ENCODE results near the gene COBL. TPM values are rescaled to one million over a fixed set of nuclear protein-coding genes. Genes with fewer than 3 reads are reported as not detected.

COBL gene
- total RNA-seq, 1 experiment from 2014 or later, result 51.4 TPM

DNA sequence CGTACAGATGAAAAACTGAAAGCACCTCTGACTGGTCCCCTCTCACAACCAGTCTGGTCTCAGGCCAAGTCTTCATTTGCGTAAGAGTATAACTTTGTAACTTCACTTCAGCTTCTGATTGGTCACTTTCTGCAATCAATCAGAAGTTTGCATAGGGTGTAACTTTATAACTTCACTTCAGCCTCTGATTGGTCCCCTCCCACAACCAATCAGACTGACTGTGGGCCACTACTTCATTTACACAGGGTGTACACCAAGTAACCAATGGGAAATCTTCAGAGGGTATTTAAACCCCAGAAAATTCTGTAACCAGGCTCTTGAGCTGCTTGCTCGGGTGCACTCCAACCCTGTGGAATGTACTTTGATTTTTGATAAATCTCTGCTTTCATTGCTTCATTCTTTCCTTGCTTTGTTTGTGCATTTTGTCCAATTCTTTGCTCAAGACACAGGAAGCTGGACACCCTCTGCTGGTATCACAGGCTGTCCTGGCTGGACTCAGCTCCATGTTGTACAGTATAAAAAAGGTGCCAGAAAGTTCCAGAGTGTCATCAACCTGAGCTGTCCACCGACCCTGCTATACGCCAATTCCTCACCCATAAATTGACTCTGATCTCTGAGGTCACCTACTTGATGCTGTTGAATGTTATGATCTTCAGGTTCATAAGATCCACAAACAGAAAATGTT lies 74.5 kb downstream of the COBL start:
- Histone ChIP-seq H3K27ac (no peak overlapping the region), H3K4me2 (no peak overlapping the region), H2AFZ (no peak overlapping the region), H3K9me2 (ENCODE audit: insufficient read depth) (no peaks in the 10 kb centered on the region), H3K4me3 (no peak overlapping the region), H4K20me1 (ENCODE audit: insufficient read depth) (no peaks in the 10 kb centered on the region), H3K9me3 (ENCODE audit: insufficient read depth, low read depth) (no peaks in the 10 kb centered on the region), H3F3A (ENCODE audit: insufficient read depth, low read depth) (no peaks in the 10 kb centered on the region), H3K27me3 (ENCODE audit: insufficient read depth, low read depth) (no peaks in the 10 kb centered on the region), H3K36me3 (ENCODE audit: low read depth) (0 out of 2 replicates have a peak, but pooled peaks cover 4% of the 10 kb centered on the region), H3K79me2 (ENCODE audit: low read depth) (no peaks in the 10 kb centered on the region), H3K4me1 (replicated peaks; ENCODE audit: insufficient read depth) (no peaks in the 10 kb centered on the region)
- ChIA-PET POLR2A (ENCODE audit: unreplicated experiment) (no interaction called here), CTCF (no interaction called here)
- no peak for DNase-seq
- TF ChIP-seq, protein P1, sequence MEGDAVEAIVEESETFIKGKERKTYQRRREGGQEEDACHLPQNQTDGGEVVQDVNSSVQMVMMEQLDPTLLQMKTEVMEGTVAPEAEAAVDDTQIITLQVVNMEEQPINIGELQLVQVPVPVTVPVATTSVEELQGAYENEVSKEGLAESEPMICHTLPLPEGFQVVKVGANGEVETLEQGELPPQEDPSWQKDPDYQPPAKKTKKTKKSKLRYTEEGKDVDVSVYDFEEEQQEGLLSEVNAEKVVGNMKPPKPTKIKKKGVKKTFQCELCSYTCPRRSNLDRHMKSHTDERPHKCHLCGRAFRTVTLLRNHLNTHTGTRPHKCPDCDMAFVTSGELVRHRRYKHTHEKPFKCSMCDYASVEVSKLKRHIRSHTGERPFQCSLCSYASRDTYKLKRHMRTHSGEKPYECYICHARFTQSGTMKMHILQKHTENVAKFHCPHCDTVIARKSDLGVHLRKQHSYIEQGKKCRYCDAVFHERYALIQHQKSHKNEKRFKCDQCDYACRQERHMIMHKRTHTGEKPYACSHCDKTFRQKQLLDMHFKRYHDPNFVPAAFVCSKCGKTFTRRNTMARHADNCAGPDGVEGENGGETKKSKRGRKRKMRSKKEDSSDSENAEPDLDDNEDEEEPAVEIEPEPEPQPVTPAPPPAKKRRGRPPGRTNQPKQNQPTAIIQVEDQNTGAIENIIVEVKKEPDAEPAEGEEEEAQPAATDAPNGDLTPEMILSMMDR (conservative IDR thresholded peaks at IDR 0.05), result no peak
- TF ChIP-seq EZH2 (IDR thresholded peaks at IDR 0.05; ENCODE audit: low read depth), result no peak
- no TSS peak for BruUV-seq (replicated peaks)
- intact Hi-C loops (cut with micrococcal nuclease; ENCODE audit: unreplicated experiment), result no loop called here

DNA sequence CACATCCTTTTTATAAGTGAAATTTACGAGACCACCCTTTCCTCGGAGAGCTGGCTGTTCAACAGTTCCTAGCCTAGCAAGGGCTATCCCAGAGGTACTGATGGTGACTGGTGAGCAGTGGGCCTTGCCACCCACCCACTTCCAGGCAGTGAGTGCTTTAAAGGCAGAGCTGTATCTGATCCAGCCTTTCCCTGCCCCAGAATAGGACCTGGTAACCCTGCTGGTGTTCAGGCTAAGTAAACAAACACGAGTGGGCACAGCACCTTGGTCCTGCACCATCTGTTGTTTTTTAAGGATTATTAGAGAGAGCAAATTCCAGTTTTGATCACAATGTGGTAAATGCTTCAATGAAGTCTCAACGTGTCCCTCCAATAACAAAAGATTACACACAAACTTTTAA lies 75.7 kb downstream of the COBL start:
- no peaks in the 10 kb centered on the region for H4K20me1 ChIP-seq (ENCODE audit: insufficient read depth)
- no peak overlapping the region for H3K4me3 ChIP-seq
- intact Hi-C loops (cut with micrococcal nuclease; ENCODE audit: unreplicated experiment), result no loop called here
- 0 out of 2 replicates have a peak, but pooled peaks cover 4% of the 10 kb centered on the region for H3K36me3 ChIP-seq (ENCODE audit: low read depth)
- no peak overlapping the region for H3K4me2 ChIP-seq
- no peak for DNase-seq
- ChIA-PET CTCF (no interaction called here), POLR2A (ENCODE audit: unreplicated experiment) (no interaction called here)
- H3K27ac ChIP-seq, result no peak overlapping the region
- no peaks in the 10 kb centered on the region for H3K79me2 ChIP-seq (ENCODE audit: low read depth)
- no peaks in the 10 kb centered on the region for H3K27me3 ChIP-seq (ENCODE audit: insufficient read depth, low read depth)
- TF ChIP-seq EZH2 (IDR thresholded peaks at IDR 0.05; ENCODE audit: low read depth), result no peak
- TF ChIP-seq, protein P1 (conservative IDR thresholded peaks at IDR 0.05), result no peak
- H3K4me1 ChIP-seq (replicated peaks; ENCODE audit: insufficient read depth), result no peaks in the 10 kb centered on the region
- H3F3A ChIP-seq (ENCODE audit: insufficient read depth, low read depth), result no peaks in the 10 kb centered on the region
- H3K9me2 ChIP-seq (ENCODE audit: insufficient read depth), result no peaks in the 10 kb centered on the region
- BruUV-seq (replicated peaks), result no TSS peak
- H3K9me3 ChIP-seq (ENCODE audit: insufficient read depth, low read depth), result no peaks in the 10 kb centered on the region
- H2AFZ ChIP-seq, result no peak overlapping the region

DNA sequence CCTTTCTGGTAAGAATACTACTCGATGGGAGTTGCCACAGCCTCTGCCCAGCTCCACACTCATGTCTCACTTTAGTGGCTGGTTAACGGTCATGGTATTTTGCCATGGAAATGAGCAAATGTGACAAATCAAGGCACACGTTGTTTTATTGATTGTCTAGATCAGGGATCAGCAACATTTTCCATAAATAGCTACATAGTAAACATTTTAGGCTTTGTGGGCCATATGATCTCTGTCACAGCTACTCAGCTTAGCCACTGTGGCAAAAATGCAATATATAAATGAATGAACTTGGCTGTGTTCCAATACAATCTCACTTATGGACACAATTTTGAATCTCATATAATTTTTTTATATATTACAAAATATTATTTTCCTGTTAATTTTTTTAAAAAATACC lies 76.9 kb downstream of the COBL start:
- DNase-seq, result no peak
- no peaks in the 10 kb centered on the region for H3K4me1 ChIP-seq (replicated peaks; ENCODE audit: insufficient read depth)
- no peaks in the 10 kb centered on the region for H3K9me2 ChIP-seq (ENCODE audit: insufficient read depth)
- no peak overlapping the region for H3K27ac ChIP-seq
- no peak overlapping the region for H3K4me3 ChIP-seq
- ChIA-PET POLR2A (ENCODE audit: unreplicated experiment) (no interaction called here), CTCF (no interaction called here)
- H3F3A ChIP-seq (ENCODE audit: insufficient read depth, low read depth), result no peaks in the 10 kb centered on the region
- intact Hi-C loops (cut with micrococcal nuclease; ENCODE audit: unreplicated experiment), result no loop called here
- no peak overlapping the region for H2AFZ ChIP-seq
- no peaks in the 10 kb centered on the region for H3K79me2 ChIP-seq (ENCODE audit: low read depth)
- H3K27me3 ChIP-seq (ENCODE audit: insufficient read depth, low read depth), result no peaks in the 10 kb centered on the region
- no peaks in the 10 kb centered on the region for H4K20me1 ChIP-seq (ENCODE audit: insufficient read depth)
- H3K9me3 ChIP-seq (ENCODE audit: insufficient read depth, low read depth), result no peaks in the 10 kb centered on the region
- BruUV-seq (replicated peaks), result no TSS peak
- H3K36me3 ChIP-seq (ENCODE audit: low read depth), result 0 out of 2 replicates have a peak, but pooled peaks cover 4% of the 10 kb centered on the region
- H3K4me2 ChIP-seq, result no peak overlapping the region
- TF ChIP-seq, protein P1 (conservative IDR thresholded peaks at IDR 0.05), result no peak
- TF ChIP-seq EZH2 (IDR thresholded peaks at IDR 0.05; ENCODE audit: low read depth), result no peak
